MM.1S (cell line): Measurements from ENCODE around the gene CD24.
"Not testable (repeated sequence)": the region's sequence is repeated elsewhere in the genome, so short reads cannot be mapped to it uniquely, and the experiment has no call there.

Experiments used
- DNase-seq: peaks from one replicate; pipeline ENCODE4 v3.0.0-alpha.2; 2015
- H2AFZ ChIP-seq: fragments of 300-600 bp; sonication (generic); 2 replicates; pipeline ENCODE4 v1.6.0; 2016; ENCODE audit warnings: antibody characterized with exemption, low read length
- H3F3A ChIP-seq: fragments of 300-600 bp; sonication (generic); 2 replicates; pipeline ENCODE4 v1.6.1; 2016; ENCODE audit warnings: mild to moderate bottlenecking, antibody characterized with exemption, low read length, moderate library complexity, mixed read lengths; ENCODE audit not compliant: insufficient read depth
- H3K27ac ChIP-seq: fragments of 300-600 bp; sonication (generic); 2 replicates; pipeline ENCODE4 v1.5.1; 2016; ENCODE audit warnings: mild to moderate bottlenecking, low read length
- H3K27me3 ChIP-seq: fragments of 300-600 bp; sonication (generic); replicated peaks from 2 replicates; pipeline ENCODE4 v1.6.0; 2016; ENCODE audit warnings: low read length; ENCODE audit not compliant: insufficient read depth
- H3K36me3 ChIP-seq: fragments of 300-600 bp; sonication (generic); replicated peaks from 2 replicates; pipeline ENCODE4 v1.6.1; 2016; ENCODE audit warnings: mild to moderate bottlenecking, low read length, mixed read lengths; ENCODE audit not compliant: insufficient read depth
- H3K4me1 ChIP-seq: fragments of 300-600 bp; sonication (generic); 2 replicates; pipeline ENCODE4 v1.6.1; 2016; ENCODE audit warnings: low read length, mixed read lengths
- H3K4me2 ChIP-seq: fragments of 300-600 bp; sonication (generic); 2 replicates; pipeline ENCODE4 v1.6.0; 2016; ENCODE audit warnings: low read depth, low read length
- H3K4me3 ChIP-seq: fragments of 300-600 bp; sonication (generic); 2 replicates; pipeline ENCODE4 v1.5.1; 2016; ENCODE audit warnings: low read length, mixed read lengths
- H3K79me2 ChIP-seq: fragments of 300-600 bp; sonication (generic); 2 replicates; pipeline ENCODE4 v1.6.1; 2016; ENCODE audit warnings: mixed run types, low read length, mixed read lengths
- H3K9ac ChIP-seq: fragments of 300-600 bp; sonication (generic); 2 replicates; pipeline ENCODE4 v1.6.1; 2016; ENCODE audit warnings: low read length, mixed read lengths
- H3K9me2 ChIP-seq: fragments of 300-600 bp; sonication (generic); replicated peaks from 2 replicates; pipeline ENCODE4 v1.6.1; 2016; ENCODE audit warnings: mild to moderate bottlenecking, low read length, mixed read lengths; ENCODE audit not compliant: insufficient read depth
- H3K9me3 ChIP-seq: fragments of 300-600 bp; sonication (generic); replicated peaks from 2 replicates; pipeline ENCODE4 v1.6.1; 2016; ENCODE audit warnings: mild to moderate bottlenecking, low read length, mixed read lengths; ENCODE audit not compliant: insufficient read depth
- H4K20me1 ChIP-seq: fragments of 300-600 bp; sonication (generic); 2 replicates; pipeline ENCODE4 v1.6.1; 2016; ENCODE audit warnings: mild to moderate bottlenecking, low read length, moderate library complexity, mixed read lengths; ENCODE audit not compliant: insufficient read depth
- CTCF ChIP-seq: fragments of 300-600 bp; sonication (generic); IDR thresholded peaks from 2 replicates; pipeline ENCODE4 v1.5.1; 2016; ENCODE audit warnings: antibody characterized with exemption, low read length, mixed read lengths
- EZH2 ChIP-seq: fragments of 300-600 bp; sonication (generic); optimal IDR thresholded peaks from 2 replicates; pipeline ENCODE3; 2017; ENCODE audit warnings: low read depth, mild to moderate bottlenecking, antibody characterized with exemption, low read length, mixed read lengths
- EZH2phosphoT487 ChIP-seq: fragments of 300-600 bp; sonication (generic); IDR thresholded peaks from 2 replicates; pipeline ENCODE4 v1.6.1; 2018; ENCODE audit warnings: antibody characterized with exemption, low read length

The CD24 gene

GRCh38 chr6:106973836-106974335, 643 bp downstream of the CD24 start:
- Histone ChIP-seq H3K9me3 (no peaks in the 10 kb centered on the region), H3K4me3 (no peak overlapping the region), H3K27ac (no peak overlapping the region), H3F3A (no peaks in the 10 kb centered on the region), H2AFZ (no peak overlapping the region), H3K36me3 (no peaks in the 10 kb centered on the region), H3K27me3 (peaks cover 39% of the 10 kb centered on the region), H3K79me2 (no peaks in the 10 kb centered on the region), H4K20me1 (no peaks in the 10 kb centered on the region), H3K4me1 (no peaks in the 10 kb centered on the region), H3K4me2 (peak overlapping the region; percentile 32; the same call in 1 of the 2 replicates), H3K9ac (no peak overlapping the region), H3K9me2 (no peaks in the 10 kb centered on the region)
- no peak for TF ChIP-seq EZH2phosphoT487
- TF ChIP-seq EZH2 = no peak
- no peak for TF ChIP-seq CTCF
- DNase-seq = no peak

GRCh38 chr6:106973018-106973835, 1.3 kb downstream of the CD24 start:
- no peak overlapping the region for H3K9ac ChIP-seq
- no peak for DNase-seq
- H2AFZ ChIP-seq = no peak overlapping the region
- peaks cover 39% of the 10 kb centered on the region for H3K27me3 ChIP-seq
- no peak overlapping the region for H3K27ac ChIP-seq
- TF ChIP-seq EZH2 (no peak), CTCF (no peak), EZH2phosphoT487 (no peak)
- no peaks in the 10 kb centered on the region for H3K79me2 ChIP-seq
- H4K20me1 ChIP-seq = no peaks in the 10 kb centered on the region
- no peak overlapping the region for H3K4me3 ChIP-seq
- H3F3A ChIP-seq = no peaks in the 10 kb centered on the region
- H3K36me3 ChIP-seq = no peaks in the 10 kb centered on the region
- H3K4me1 ChIP-seq = no peaks in the 10 kb centered on the region
- no peaks in the 10 kb centered on the region for H3K9me2 ChIP-seq
- no peaks in the 10 kb centered on the region for H3K9me3 ChIP-seq
- no peak overlapping the region for H3K4me2 ChIP-seq

GRCh38 chr6:106972500-106972899, 2.0 kb downstream of the CD24 start:
- Histone ChIP-seq H3K9me3 (no peaks in the 10 kb centered on the region), H3K27ac (no peak overlapping the region), H3K9ac (no peak overlapping the region), H3K36me3 (no peaks in the 10 kb centered on the region), H3K79me2 (no peaks in the 10 kb centered on the region), H2AFZ (no peak overlapping the region), H3F3A (no peaks in the 10 kb centered on the region), H3K4me3 (no peak overlapping the region), H3K27me3 (peaks cover 39% of the 10 kb centered on the region), H3K9me2 (no peaks in the 10 kb centered on the region), H3K4me2 (no peak overlapping the region), H4K20me1 (no peaks in the 10 kb centered on the region), H3K4me1 (no peaks in the 10 kb centered on the region)
- no peak for TF ChIP-seq EZH2
- TF ChIP-seq CTCF = no peak
- TF ChIP-seq EZH2phosphoT487 = no peak
- no peak for DNase-seq

- H3K27ac ChIP-seq, DNase-seq, H2AFZ ChIP-seq, H3K9me2 ChIP-seq, H3K79me2 ChIP-seq, H3K4me3 ChIP-seq, H3K9me3 ChIP-seq, H3K4me2 ChIP-seq, H3K4me1 ChIP-seq, H4K20me1 ChIP-seq, H3F3A ChIP-seq, H3K36me3 ChIP-seq, H3K9ac ChIP-seq: not testable (repeated sequence)
- peaks cover 27% of the 10 kb centered on the region for H3K27me3 ChIP-seq
Observed at GRCh38 chr6:106970769-106971168, 3.8 kb downstream of the CD24 start.
